Caki2 (cell line): Measurements from ENCODE around the gene SCGB2B2. TPM values are rescaled to one million over a fixed set of nuclear protein-coding genes. Genes with fewer than 3 reads are reported as not detected.

Experiments used
- DNase-seq: peaks from one replicate; pipeline ENCODE4 v3.0.0-alpha.2; 2015; ENCODE audit warnings: low read depth
- in situ Hi-C: cut with HindIII; loops from 2 replicates; pipeline ENCODE4 v1.10.0; 2016; ENCODE audit warnings: low sequenced_read_pairs, low pct_unique_long_range_greater_than_20kb, mixed read lengths
- total RNA-seq: library from RNA; depleted of rRNA; stranded (reverse); fragments of >200 nt; shearing (Covaris generic); gene quantifications from 2 replicates; pipeline ENCODE4 v1.2.3, GENCODE V29; 2014; ENCODE audit warnings: low replicate concordance; rRNA removed

SCGB2B2 gene
- total RNA-seq, 1 experiment from 2014 or later: not detected

DNA sequence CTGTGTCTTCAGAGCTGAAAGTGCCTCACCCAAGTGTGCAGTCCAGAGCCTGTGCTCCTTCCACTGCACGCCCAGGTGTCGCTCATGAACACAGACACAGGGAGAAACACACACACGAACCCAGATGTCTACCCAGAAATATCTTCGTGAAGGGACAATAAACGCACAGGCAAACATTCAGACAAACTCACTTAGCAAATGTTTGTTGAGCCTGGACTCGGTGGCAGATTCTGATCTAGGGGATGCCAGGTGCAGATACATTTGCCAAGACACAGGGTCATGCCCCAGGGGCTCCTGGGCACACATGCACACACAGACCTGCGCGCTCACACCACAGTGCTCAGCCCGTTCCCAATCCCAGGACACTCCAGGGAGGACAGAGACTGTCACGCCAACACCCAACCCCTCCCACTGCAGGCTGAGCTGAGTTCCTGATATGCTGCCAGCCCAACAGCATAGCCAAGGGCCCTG is 31.9 kb downstream of the SCGB2B2 start:
- no peak for DNase-seq
- in situ Hi-C loops: no loop called here

DNA sequence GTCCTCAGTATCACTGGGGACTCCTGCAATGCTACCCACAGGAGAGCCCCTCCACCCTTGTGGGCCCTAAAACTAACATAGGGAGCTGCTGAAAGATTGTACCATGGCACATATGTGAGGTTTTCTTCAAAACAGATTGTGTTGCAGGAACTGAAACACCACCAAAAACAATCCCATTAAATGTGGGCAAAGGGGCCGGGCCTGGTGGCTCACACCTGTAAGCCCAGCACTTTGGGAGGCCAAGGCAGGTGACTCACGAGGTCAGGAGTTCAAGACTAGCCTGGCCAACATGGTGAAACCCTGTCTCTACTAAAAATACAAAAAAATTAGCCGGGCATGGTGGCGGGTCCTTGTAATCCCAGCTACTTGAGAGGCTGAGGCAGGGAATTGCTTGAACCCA is 34.7 kb downstream of the SCGB2B2 start:
- in situ Hi-C loops: no loop called here
- no peak for DNase-seq

DNA sequence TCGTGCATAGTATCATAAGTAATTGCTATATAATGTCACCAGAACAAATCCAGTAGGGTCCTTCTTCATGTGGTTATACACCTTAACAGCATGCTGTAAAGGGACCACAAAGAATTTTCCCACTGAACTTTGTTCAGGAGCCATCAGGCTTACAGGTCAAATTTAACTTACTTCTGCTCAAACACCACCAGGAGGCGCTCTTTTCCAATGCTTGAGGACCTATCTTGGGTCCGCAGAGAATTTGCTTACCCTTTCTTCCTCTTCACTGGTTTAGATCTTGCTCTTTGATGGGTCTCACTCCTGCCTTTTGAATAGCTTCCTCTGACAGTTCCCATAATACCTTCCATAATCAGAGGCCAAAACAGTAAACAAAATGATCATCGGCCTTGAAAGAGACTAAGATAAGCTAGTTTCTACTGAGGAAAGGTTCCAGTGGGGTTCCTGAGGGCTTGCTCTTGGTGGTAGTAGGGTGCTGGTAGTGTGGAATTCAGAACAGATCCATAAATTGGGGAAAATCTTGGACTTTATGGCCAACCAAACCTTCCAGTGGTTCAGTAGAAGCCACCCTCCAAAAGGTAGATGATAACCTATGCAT is 37.4 kb downstream of the SCGB2B2 start:
- in situ Hi-C loops: no loop called here
- peak; percentile 25 for DNase-seq

DNA sequence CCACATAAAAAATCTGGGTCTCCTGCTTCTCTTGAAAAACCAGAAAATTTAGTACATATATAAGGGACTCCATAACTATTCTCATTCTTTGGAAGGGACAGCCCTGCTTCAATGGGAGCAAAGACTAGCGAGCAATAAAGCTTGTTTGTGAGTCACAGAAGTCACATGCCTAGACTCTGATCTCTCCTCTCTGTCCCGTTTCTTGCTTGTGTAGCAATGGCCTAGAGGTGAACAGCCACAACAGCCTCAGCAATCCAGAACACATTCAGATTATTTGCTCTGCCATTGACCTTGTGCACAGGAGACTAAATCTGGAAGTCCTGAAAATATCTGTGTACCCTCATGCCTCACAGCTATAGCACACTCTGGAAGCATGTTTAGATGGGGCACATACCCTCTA is 43.2 kb downstream of the SCGB2B2 start:
- no peak for DNase-seq
- in situ Hi-C loops: no loop called here

Other genes starting within 250 kb of the SCGB2B2 start
- 243 and 255 TPM in 2 replicates for gene UBA2, start 248.8 kb downstream of the SCGB2B2 start, total RNA-seq
- gene WTIP, start 195.4 kb downstream of the SCGB2B2 start, total RNA-seq: 48.4 and 70.2 TPM in 2 replicates
- gene ZNF302, start 519 bp upstream of the SCGB2B2 start, total RNA-seq: 16.8 and 22.5 TPM in 2 replicates
- gene ZNF181, start 57.1 kb upstream of the SCGB2B2 start, total RNA-seq: 9.7 and 10.6 TPM in 2 replicates
- gene ZNF599, start 96.1 kb upstream of the SCGB2B2 start, total RNA-seq: 11.7 and 26.0 TPM in 2 replicates
- 0.23 and 2.7 TPM in 2 replicates for gene ZNF30, start 249.7 kb upstream of the SCGB2B2 start, total RNA-seq